ENCODE data around the gene GPHA2.

Gene GPHA2

GRCh38 chr11:64893194-64894069, 42.3 kb downstream of the GPHA2 start:
- Mint-ChIP-seq H3K4me1 (ENCODE audit: low read depth) (no peaks in the 10 kb centered on the region), H3K27ac (no peak overlapping the region), H3K9me3 (ENCODE audit: low read depth) (no peaks in the 10 kb centered on the region), H3K27me3 (no peaks in the 10 kb centered on the region), H3K36me3 (no peaks in the 10 kb centered on the region), H3K4me3 (no peak overlapping the region)

- H3K4me1 Mint-ChIP-seq (ENCODE audit: low read depth): peaks cover 5% of the 10 kb centered on the region
- no peak overlapping the region for H3K4me3 Mint-ChIP-seq
- H3K9me3 Mint-ChIP-seq (ENCODE audit: low read depth): no peaks in the 10 kb centered on the region
- H3K27me3 Mint-ChIP-seq: no peaks in the 10 kb centered on the region
- H3K27ac Mint-ChIP-seq: no peak overlapping the region
- H3K36me3 Mint-ChIP-seq: no peaks in the 10 kb centered on the region
Observed at GRCh38 chr11:64892838-64893193, 42.9 kb downstream of the GPHA2 start.

- Mint-ChIP-seq H3K27ac (peak overlapping the region; percentile 50), H3K4me3 (no peak overlapping the region), H3K9me3 (ENCODE audit: low read depth) (no peaks in the 10 kb centered on the region), H3K36me3 (no peaks in the 10 kb centered on the region), H3K27me3 (no peaks in the 10 kb centered on the region), H3K4me1 (ENCODE audit: low read depth) (peaks cover 7% of the 10 kb centered on the region)
Observed at GRCh38 chr11:64892411-64892831, 43.3 kb downstream of the GPHA2 start.

GRCh38 chr11:64891880-64892279, 43.8 kb downstream of the GPHA2 start:
- Mint-ChIP-seq H3K9me3 (ENCODE audit: low read depth) (no peaks in the 10 kb centered on the region), H3K27me3 (no peaks in the 10 kb centered on the region), H3K4me1 (ENCODE audit: low read depth) (peaks cover 10% of the 10 kb centered on the region), H3K36me3 (no peaks in the 10 kb centered on the region), H3K4me3 (no peak overlapping the region), H3K27ac (peak overlapping the region; percentile 50)

DNA sequence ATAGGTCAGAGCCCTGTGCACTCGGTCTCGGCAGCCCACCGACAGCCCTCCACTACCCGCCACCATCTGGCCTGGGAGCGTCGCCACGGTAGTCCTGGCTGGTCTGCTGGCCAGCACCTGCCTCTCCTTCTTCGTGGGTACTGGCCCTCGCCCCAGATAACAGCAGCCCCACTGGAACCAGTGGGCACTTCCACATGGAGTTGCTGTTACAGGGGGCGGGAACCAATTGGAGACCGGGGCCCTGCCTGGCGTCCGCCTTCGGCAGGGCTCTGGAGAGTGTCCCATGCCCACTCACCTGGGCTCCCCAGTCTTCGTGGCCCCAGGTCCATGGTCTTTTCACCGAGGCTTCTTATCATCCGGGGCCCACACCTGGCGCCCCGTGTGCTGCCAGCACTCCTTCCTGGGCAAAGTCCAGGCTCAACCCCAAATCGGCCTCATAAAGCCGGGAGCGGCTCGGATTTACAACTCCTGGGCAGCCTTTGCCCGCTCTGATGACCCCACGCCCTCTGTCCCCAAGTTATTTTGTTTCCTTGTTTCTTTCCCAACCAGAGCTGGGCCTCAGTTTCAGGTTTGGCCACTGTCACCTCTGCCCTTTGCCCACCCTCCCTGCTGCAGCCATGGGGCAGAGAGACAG, 44.4 kb downstream of the GPHA2 start:
- Mint-ChIP-seq H3K4me3 (no peak overlapping the region), H3K27me3 (no peaks in the 10 kb centered on the region), H3K27ac (peak overlapping the region; percentile 28), H3K4me1 (ENCODE audit: low read depth) (peaks cover 10% of the 10 kb centered on the region), H3K36me3 (no peaks in the 10 kb centered on the region), H3K9me3 (ENCODE audit: low read depth) (no peaks in the 10 kb centered on the region)

- no peak overlapping the region for H3K27ac Mint-ChIP-seq
- H3K4me3 Mint-ChIP-seq: no peak overlapping the region
- no peaks in the 10 kb centered on the region for H3K9me3 Mint-ChIP-seq (ENCODE audit: low read depth)
- no peaks in the 10 kb centered on the region for H3K27me3 Mint-ChIP-seq
- H3K36me3 Mint-ChIP-seq: no peaks in the 10 kb centered on the region
- peaks cover 16% of the 10 kb centered on the region for H3K4me1 Mint-ChIP-seq (ENCODE audit: low read depth)
Observed at GRCh38 chr11:64890522-64890939, 45.2 kb downstream of the GPHA2 start.

GRCh38 chr11:64888729-64889511, 46.8 kb downstream of the GPHA2 start:
- Mint-ChIP-seq H3K9me3 (ENCODE audit: low read depth) (no peaks in the 10 kb centered on the region), H3K4me1 (ENCODE audit: low read depth) (peaks cover 26% of the 10 kb centered on the region), H3K36me3 (no peaks in the 10 kb centered on the region), H3K4me3 (no peak overlapping the region), H3K27ac (peak overlapping the region; percentile 58), H3K27me3 (no peaks in the 10 kb centered on the region)

DNA sequence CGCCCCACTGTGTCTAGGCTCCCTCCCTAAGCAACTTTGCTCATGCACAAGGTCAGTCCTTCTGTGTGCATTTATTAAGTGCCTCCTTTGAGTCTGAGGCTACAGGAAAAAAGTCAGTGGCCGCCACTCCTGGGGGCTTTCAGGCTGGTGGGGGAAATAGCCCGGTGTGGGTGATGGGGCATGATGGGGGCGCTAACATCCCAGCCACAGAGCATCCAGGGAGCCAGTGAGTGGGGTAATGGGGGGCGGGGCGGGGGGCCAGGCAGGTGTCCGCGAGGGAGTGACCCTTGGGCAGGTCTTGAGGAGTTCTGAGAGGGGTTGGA, 47.3 kb downstream of the GPHA2 start:
- H3K27me3 Mint-ChIP-seq: no peaks in the 10 kb centered on the region
- no peaks in the 10 kb centered on the region for H3K9me3 Mint-ChIP-seq (ENCODE audit: low read depth)
- no peaks in the 10 kb centered on the region for H3K36me3 Mint-ChIP-seq
- H3K4me1 Mint-ChIP-seq (ENCODE audit: low read depth): peaks cover 26% of the 10 kb centered on the region
- peak overlapping the region; percentile 85 for H3K27ac Mint-ChIP-seq
- H3K4me3 Mint-ChIP-seq: peak overlapping the region; percentile 72

- H3K9me3 Mint-ChIP-seq (ENCODE audit: low read depth): no peaks in the 10 kb centered on the region
Observed at GRCh38 chr11:64887757-64888405, 47.8 kb downstream of the GPHA2 start.

GRCh38 chr11:64887234-64887756, 48.4 kb downstream of the GPHA2 start:
- Mint-ChIP-seq H3K27ac (peak overlapping the region; percentile 35), H3K4me3 (peak overlapping the region; percentile 48), H3K9me3 (ENCODE audit: low read depth) (no peaks in the 10 kb centered on the region), H3K4me1 (ENCODE audit: low read depth) (peaks cover 26% of the 10 kb centered on the region), H3K27me3 (no peaks in the 10 kb centered on the region), H3K36me3 (no peaks in the 10 kb centered on the region)

More at GRCh38 chr11:64887757-64888405, 47.8 kb downstream of the GPHA2 start:
- no peaks in the 10 kb centered on the region for H3K27me3 Mint-ChIP-seq
- no peaks in the 10 kb centered on the region for H3K36me3 Mint-ChIP-seq
- H3K4me3 Mint-ChIP-seq: peak overlapping the region; percentile 72
- H3K27ac Mint-ChIP-seq: peak overlapping the region; percentile 85
- peaks cover 26% of the 10 kb centered on the region for H3K4me1 Mint-ChIP-seq (ENCODE audit: low read depth)

- Mint-ChIP-seq H3K9me3 (ENCODE audit: low read depth) (no peaks in the 10 kb centered on the region), H3K27me3 (no peaks in the 10 kb centered on the region), H3K27ac (peak overlapping the region; percentile 94), H3K36me3 (no peaks in the 10 kb centered on the region), H3K4me1 (ENCODE audit: low read depth) (peaks cover 36% of the 10 kb centered on the region), H3K4me3 (peak overlapping the region; percentile 66)
Observed at GRCh38 chr11:64885367-64886286, 50.1 kb downstream of the GPHA2 start.

Measured in activated naive CD8-positive, alpha-beta T cell (primary cell).